GM20431 (cell line): ENCODE measurements around the gene C16orf96.

Source experiments
- in situ Hi-C: fragments of 300-500 bp; cut with MseI, MboI; formaldehyde crosslinking; loops from one replicate; pipeline ENCODE4 v1.15.0; 2020; ENCODE audit warnings: low sequenced_read_pairs; ENCODE audit not compliant: unreplicated experiment

Gene C16orf96

DNA sequence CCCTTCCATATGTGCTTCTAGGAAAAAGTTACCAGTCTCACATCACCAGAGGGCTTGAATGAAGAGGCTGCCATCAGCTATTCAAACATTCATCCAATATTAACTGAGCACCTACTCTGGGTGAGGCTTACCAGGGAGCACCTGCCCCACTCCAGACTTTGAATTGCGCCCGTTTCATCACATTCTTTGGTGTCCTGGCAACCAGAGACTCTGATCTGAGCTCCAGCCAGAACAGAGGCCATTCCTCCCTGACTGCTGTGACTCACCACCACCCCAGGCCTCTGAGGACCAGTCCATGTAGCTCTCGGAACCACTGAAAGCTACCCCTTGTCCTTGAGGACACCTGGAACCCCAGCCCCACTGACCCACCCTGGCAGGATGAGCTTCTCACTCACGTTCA lies at the start of gene C16orf96:
Gene C16orf96 (plus strand): TSS at position 229 of the 400 bp plus-strand sequence. CDS start 150 bp downstream, at position 379.
- in situ Hi-C loops: no loop called here

GRCh38 chr16:4506450-4506849 lies 49.7 kb upstream of the C16orf96 start:
- in situ Hi-C loops: no loop called here

DNA sequence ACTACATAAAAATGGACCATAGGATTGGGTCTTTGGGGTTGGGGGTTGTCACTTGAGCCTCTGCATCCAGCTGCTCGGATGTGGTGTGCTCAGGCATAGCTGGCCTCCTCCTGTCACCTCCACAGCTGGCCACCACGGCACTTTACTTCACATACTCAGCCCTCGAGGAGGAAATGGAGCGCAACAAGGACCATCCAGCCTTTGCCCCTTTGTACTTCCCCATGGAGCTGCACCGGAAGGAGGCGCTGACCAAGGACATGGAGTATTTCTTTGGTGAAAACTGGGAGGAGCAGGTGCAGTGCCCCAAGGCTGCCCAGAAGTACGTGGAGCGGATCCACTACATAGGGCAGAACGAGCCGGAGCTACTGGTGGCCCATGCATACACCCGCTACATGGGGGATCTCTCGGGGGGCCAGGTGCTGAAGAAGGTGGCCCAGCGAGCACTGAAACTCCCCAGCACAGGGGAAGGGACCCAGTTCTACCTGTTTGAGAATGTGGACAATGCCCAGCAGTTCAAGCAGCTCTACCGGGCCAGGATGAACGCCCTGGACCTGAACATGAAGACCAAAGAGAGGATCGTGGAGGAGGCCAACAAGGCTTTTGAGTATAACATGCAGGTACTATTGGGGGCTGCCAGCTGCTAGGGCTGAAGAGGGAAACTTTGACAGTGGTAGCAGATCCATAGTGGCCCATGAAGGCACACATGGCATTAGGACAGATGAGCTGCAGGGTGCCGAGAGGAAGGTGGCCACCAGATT lies 48.4 kb upstream of the C16orf96 start:
- in situ Hi-C loops: no loop called here

DNA sequence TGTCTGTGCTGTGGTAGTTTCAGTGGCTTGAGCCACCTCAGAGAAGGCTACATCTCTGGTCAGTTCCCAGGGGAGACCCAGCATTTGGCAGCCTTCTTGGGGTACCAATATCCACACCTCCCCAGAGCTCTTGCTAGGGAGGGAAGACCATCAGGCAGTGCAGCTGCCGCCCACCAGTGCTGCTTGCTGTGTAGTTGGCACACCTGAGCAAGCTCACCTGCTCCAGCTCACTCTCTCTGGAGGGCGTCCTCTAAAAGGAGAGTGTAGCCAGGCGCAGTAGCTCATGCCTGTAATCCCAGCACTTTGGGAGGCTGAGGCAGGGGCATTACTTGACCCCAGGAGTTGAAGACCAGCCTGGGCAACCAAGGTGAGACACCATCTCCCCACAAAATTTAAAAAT lies 47.3 kb upstream of the C16orf96 start:
- in situ Hi-C loops: no loop called here

- in situ Hi-C loops: no loop called here
These were observed 46.7 kb upstream of the C16orf96 start for GRCh38 chr16:4509420-4509819.

GRCh38 chr16:4510131-4510530 lies 46.0 kb upstream of the C16orf96 start:
- in situ Hi-C loops: no loop called here

DNA sequence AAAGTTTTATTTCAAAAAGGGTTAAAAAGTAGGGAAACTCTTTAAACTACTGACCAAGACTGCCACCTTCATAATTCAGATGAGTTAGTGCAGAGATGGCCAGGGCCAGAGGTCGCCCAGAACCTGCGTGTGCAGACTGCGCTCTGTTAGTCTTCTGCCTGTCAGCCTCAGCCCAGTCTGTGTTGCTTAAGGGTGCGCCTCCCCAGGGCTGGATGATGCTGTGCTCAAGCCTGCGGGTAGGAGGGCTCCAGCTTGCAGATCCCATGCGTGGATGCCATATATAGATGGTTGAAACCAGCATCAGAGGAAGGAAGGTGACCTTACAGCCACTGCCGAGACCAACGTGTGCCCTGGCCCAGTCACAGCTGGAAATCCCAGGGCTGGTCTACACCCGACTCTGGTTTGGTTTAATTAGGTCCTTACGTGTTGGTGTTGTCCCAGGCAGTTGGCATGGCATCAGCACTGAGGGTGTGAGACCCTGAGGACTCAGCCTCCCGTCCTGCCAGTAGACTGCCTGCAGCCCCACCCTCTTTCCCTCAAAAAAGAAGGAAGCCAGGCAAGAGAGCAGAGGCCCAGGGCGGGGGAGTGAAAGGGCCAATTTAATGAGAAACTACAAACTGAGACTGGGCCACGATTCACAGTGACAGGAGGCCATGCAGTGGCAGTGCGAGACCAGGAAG lies 45.3 kb upstream of the C16orf96 start:
- in situ Hi-C loops: no loop called here

DNA sequence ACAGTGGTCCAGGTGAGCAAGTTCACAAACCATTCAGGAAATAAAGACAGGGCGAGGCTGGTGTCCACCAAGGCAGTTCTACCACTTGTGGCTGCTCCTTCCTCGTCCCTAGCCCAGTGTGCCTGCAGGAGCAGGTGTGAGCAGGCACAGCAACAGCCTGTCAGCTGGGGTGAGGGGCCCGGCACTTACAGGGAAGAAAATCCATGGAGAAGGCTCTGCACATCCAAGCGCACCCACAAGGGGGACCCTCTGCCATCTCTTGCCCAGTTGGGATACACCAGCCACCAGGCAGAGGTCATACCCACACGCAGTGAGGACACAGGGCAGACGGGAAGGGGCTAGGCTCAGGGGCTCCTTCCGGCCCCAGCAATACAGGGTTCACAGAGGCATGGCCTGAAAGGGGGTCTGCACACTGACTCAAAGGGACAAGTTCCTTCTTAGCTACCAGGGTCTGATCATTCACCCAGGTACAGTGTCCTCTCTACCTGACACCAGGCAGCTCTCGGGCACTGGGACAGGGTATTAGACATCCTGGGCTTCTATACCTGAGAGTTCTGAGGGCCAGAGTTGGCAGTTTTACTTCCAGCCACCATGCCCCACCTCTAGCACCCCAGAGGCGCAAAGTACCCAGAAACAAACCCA lies 44.6 kb upstream of the C16orf96 start:
- in situ Hi-C loops: no loop called here

- in situ Hi-C loops: no loop called here
These were observed 43.7 kb upstream of the C16orf96 start for GRCh38 chr16:4512473-4512872.

DNA sequence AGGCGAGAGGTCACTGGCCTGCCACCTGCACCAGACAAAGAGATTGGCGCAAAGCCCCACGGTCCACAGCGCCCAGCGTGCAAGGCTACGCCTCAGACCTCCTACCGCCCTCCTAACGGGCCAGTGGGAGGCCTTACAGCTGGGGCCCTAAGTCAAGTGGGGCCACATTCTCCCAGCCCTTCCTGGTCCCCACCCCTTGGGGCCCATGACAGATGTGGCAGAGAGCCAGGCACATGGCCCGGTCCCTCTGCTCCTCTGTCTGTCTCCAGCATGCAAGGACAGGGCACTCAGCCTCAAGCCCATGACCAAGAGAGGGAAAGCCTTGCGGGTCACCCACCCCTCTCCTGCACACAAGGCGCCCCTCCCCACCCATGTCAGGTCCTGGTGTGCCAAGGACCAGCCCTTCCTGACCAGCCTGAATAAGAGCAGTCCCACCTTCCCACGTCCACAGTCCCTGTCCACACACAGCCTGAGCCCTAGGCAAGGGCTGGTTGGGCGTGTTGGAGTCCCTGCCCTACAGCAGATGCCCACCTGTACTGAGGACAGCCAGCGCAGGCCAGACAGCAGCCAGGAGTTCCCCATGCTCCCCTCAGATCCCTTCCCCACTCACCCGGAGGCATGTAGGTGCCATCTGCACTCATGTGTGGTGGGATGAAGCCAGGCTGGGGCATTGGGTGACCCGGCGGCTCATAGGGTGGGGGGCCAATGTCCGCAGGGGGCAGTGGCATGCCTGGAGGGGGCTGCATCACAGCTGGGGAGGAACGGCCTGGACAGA lies 42.9 kb upstream of the C16orf96 start:
- in situ Hi-C loops: no loop called here

DNA sequence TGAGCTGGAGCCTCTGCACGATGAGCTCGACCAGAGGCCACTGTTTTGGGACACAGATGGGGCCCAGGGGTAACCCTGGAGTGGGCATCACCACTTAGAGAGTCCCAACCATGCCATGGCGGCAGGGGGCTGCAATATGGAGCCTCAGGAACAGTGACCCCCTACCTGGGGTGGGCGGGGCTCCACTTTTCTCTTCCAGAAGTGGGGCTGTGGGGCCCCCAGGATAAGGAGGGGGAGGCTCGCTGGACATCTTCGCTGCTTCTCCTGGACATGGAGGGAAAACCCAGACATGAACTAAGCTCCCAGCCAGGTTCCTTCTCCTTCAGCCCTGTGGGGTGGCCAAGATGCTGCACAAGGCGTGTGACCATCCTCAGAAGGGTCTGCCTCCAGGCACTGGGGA lies 42.3 kb upstream of the C16orf96 start:
- in situ Hi-C loops: no loop called here

GRCh38 chr16:4514606-4515005 lies 41.5 kb upstream of the C16orf96 start:
- in situ Hi-C loops: no loop called here

GRCh38 chr16:4515611-4516233 lies 40.4 kb upstream of the C16orf96 start:
- in situ Hi-C loops: no loop called here

GRCh38 chr16:4517812-4518680 lies 38.1 kb upstream of the C16orf96 start:
- in situ Hi-C loops: no loop called here

- in situ Hi-C loops: no loop called here
These were observed 36.7 kb upstream of the C16orf96 start for GRCh38 chr16:4519274-4520058.

- in situ Hi-C loops: no loop called here
These were observed 35.2 kb upstream of the C16orf96 start for GRCh38 chr16:4520913-4521312.

DNA sequence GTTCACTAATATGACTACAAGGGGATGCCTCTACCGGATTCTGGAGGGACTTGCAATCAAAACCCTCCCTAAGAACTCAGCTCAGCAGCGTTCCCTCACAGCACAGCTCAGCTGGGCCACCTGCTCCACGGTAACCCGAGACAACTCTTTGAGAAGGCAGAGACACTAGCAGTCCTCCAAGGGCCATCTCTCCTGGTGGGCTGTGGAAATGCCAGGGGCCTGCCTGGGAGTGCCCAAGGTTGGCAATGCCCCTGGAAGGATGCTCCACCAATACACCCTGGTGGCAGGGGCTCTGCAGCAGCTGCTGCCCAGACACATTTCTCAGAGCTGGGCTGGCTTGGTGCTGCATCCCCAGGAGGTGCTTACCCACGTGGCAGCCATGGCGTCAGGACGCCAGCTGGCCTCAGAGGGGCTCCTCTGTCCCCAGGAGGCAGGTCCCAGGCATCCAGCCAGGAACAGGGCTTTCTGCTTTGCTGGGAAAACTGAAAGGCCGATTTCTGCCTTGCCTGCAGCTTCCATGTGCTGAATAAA lies 34.0 kb upstream of the C16orf96 start:
- in situ Hi-C loops: no loop called here

DNA sequence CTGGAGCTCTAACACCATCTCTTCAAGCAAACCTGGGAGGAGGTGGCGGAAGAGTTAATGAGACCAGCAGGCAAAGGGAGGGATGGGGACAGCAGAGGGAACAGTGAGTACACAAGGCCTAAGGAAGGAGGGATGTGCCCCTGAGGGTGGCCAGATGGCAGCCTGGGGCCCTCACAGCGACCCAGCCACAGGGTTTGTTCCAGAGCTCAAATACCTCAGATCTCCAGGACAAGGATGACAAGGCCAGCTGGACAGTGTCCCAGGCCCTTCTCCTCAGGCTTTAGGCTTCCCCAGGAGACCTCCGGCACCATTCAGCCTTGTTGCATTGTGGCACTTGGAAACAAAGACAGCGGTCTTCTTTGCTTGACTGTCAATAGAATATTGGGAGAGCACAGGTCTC lies 32.5 kb upstream of the C16orf96 start:
- in situ Hi-C loops: no loop called here
